Lower leg skin (tissue), 3 donors: ENCODE results near the gene HAUS3.

Experiments
- POLR2A ChIP-seq, 2 donors: fragments of 450-650 bp; IDR thresholded peaks; one replicate each; pipeline ENCODE4 v1.6.1; 2016 to 2017; ENCODE audit warnings: antibody characterized with exemption in 2 of 2, mild to moderate bottlenecking in 1 of 2, moderate library complexity in 1 of 2
- TF ChIP-seq, protein P1 (sequence below), 3 donors: fragments of 450-650 bp; IDR thresholded peaks; one replicate each; pipeline ENCODE4 v1.5.1; 2016; ENCODE audit warnings: antibody characterized with exemption in 3 of 3, mild to moderate bottlenecking in 3 of 3, moderate library complexity in 2 of 3

DNA sequence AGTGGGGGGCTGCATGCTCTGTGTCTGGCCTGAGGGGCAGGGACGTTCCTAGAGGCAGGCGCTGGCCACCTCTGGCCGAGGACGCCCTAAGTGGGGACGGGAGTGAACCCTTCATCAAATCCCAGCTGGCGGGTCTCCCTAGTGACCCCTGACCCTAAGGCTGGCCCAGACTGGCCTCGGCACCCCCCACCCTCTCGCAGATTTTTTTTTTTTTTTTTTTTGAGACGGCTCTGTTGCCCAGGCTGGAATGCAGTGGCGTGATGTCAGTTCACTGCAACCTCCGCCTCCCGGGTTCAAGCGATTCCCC, 21.0 kb upstream of the HAUS3 start:
- TF ChIP-seq, protein P1, sequence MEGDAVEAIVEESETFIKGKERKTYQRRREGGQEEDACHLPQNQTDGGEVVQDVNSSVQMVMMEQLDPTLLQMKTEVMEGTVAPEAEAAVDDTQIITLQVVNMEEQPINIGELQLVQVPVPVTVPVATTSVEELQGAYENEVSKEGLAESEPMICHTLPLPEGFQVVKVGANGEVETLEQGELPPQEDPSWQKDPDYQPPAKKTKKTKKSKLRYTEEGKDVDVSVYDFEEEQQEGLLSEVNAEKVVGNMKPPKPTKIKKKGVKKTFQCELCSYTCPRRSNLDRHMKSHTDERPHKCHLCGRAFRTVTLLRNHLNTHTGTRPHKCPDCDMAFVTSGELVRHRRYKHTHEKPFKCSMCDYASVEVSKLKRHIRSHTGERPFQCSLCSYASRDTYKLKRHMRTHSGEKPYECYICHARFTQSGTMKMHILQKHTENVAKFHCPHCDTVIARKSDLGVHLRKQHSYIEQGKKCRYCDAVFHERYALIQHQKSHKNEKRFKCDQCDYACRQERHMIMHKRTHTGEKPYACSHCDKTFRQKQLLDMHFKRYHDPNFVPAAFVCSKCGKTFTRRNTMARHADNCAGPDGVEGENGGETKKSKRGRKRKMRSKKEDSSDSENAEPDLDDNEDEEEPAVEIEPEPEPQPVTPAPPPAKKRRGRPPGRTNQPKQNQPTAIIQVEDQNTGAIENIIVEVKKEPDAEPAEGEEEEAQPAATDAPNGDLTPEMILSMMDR (IDR thresholded peaks at IDR 0.05) = no peak
- TF ChIP-seq POLR2A (IDR thresholded peaks at IDR 0.05) = no peak
